ENCODE data around the gene C7orf57. TPM values are rescaled to one million over a fixed set of nuclear protein-coding genes. Genes with fewer than 3 reads are reported as not detected.

The C7orf57 gene
- total RNA-seq, 1 donor from 2014 or later, result not detected

DNA sequence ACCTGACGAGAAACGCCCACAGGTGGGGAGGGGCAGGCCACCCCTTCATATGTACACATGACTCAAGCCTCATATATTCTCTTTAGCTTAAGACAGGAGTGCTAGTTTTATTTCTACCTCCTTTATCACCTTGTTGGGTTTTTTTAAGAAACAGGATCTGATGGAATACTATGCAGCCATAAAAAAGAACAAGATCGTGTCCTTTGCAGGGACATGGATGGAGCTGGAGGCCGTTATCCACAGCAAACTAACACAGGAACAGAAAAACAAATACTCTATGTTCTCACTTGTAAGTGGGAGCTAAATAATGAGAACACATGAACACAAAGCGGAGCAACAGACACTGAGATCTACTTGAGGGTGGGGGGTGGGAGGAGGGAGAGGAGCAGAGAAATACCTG, 44.8 kb upstream of the C7orf57 start:
- Mint-ChIP-seq H3K9me3 (no peaks in the 10 kb centered on the region), H3K27ac (peak overlapping the region; percentile 36)

DNA sequence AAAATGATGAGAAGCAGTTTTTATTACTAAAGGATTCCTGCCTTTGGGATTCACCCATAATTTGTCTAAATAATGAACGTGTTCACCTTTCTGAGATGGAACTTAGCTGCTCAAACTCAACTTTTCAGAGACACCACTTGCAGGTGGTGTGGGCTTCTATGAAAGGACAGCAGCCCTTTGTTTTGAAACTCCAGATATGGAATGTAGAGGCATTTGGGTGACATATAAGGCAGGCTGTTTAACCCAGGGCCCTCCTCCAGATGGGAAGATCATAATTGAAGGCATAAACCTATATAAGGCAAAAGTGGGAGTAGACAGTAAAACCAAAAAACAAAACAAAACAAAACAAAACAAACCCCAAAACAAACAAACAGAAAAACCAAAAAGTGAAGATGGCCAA, 44.1 kb upstream of the C7orf57 start:
- peaks cover 4% of the 10 kb centered on the region for H3K27me3 Mint-ChIP-seq (ENCODE audit: insufficient read depth, low read depth)
- H3K27ac Mint-ChIP-seq, result peak overlapping the region; percentile 90
- H4K20me1 ChIP-seq (ENCODE audit: low read depth), result no peaks in the 10 kb centered on the region
- H3K9me3 ChIP-seq (ENCODE audit: low read depth), result no peaks in the 10 kb centered on the region
- peaks cover 34% of the 10 kb centered on the region for H3K4me1 Mint-ChIP-seq
- no peak overlapping the region for H3K9ac ChIP-seq
- peak overlapping the region; percentile 85 for H3K4me3 Mint-ChIP-seq
- no peak for TF ChIP-seq EZH2 (IDR thresholded peaks at IDR 0.05)
- TF ChIP-seq, protein P1, sequence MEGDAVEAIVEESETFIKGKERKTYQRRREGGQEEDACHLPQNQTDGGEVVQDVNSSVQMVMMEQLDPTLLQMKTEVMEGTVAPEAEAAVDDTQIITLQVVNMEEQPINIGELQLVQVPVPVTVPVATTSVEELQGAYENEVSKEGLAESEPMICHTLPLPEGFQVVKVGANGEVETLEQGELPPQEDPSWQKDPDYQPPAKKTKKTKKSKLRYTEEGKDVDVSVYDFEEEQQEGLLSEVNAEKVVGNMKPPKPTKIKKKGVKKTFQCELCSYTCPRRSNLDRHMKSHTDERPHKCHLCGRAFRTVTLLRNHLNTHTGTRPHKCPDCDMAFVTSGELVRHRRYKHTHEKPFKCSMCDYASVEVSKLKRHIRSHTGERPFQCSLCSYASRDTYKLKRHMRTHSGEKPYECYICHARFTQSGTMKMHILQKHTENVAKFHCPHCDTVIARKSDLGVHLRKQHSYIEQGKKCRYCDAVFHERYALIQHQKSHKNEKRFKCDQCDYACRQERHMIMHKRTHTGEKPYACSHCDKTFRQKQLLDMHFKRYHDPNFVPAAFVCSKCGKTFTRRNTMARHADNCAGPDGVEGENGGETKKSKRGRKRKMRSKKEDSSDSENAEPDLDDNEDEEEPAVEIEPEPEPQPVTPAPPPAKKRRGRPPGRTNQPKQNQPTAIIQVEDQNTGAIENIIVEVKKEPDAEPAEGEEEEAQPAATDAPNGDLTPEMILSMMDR (IDR thresholded peaks at IDR 0.05), result no peak
- TF ChIP-seq EZH2phosphoT487 (IDR thresholded peaks at IDR 0.05), result no peak
- no peaks in the 10 kb centered on the region for H3K79me2 ChIP-seq (ENCODE audit: low read depth)
- H3K4me1 ChIP-seq, result peaks cover 11% of the 10 kb centered on the region
- DNase-seq (ENCODE audit: low spot score), result no peak
- H3F3A ChIP-seq (ENCODE audit: low read depth), result peaks cover 3% of the 10 kb centered on the region
- H3K36me3 Mint-ChIP-seq, result no peaks in the 10 kb centered on the region
- H3K27me3 ChIP-seq, result no peaks in the 10 kb centered on the region
- no peaks in the 10 kb centered on the region for H3K9me3 Mint-ChIP-seq
- no peaks in the 10 kb centered on the region for H3K36me3 ChIP-seq
- H3K27ac ChIP-seq, result no peak overlapping the region
- H3K4me2 ChIP-seq, result peak overlapping the region; percentile 73
- H2AFZ ChIP-seq (replicated peaks), result peak overlapping the region; percentile 94
- peak overlapping the region; percentile 40 for H3K4me3 ChIP-seq

More for the DNA sequence above, 44.8 kb upstream of the C7orf57 start:
- H3K36me3 ChIP-seq, result no peaks in the 10 kb centered on the region
- no peak overlapping the region for H3K9ac ChIP-seq
- no peak for TF ChIP-seq EZH2phosphoT487 (IDR thresholded peaks at IDR 0.05)
- TF ChIP-seq EZH2 (IDR thresholded peaks at IDR 0.05), result no peak
- TF ChIP-seq, protein P1 (IDR thresholded peaks at IDR 0.05), result no peak
- peaks cover 4% of the 10 kb centered on the region for H3K27me3 Mint-ChIP-seq (ENCODE audit: insufficient read depth, low read depth)
- peak overlapping the region; percentile 72 for H3K4me3 Mint-ChIP-seq
- no peak overlapping the region for H3K4me3 ChIP-seq
- no peak for DNase-seq (ENCODE audit: low spot score)
- H3K27me3 ChIP-seq, result no peaks in the 10 kb centered on the region
- H2AFZ ChIP-seq (replicated peaks), result no peak overlapping the region
- H3K36me3 Mint-ChIP-seq, result no peaks in the 10 kb centered on the region
- H3K27ac ChIP-seq, result no peak overlapping the region
- no peaks in the 10 kb centered on the region for H4K20me1 ChIP-seq (ENCODE audit: low read depth)
- H3K79me2 ChIP-seq (ENCODE audit: low read depth), result no peaks in the 10 kb centered on the region
- no peaks in the 10 kb centered on the region for H3K9me3 ChIP-seq (ENCODE audit: low read depth)
- peaks cover 3% of the 10 kb centered on the region for H3F3A ChIP-seq (ENCODE audit: low read depth)
- peaks cover 34% of the 10 kb centered on the region for H3K4me1 Mint-ChIP-seq
- H3K4me1 ChIP-seq, result peaks cover 11% of the 10 kb centered on the region
- H3K4me2 ChIP-seq, result no peak overlapping the region

- peak; percentile 87 for DNase-seq (ENCODE audit: low spot score)
- Histone ChIP-seq H3K9me3 (ENCODE audit: low read depth) (no peaks in the 10 kb centered on the region), H3K79me2 (ENCODE audit: low read depth) (no peaks in the 10 kb centered on the region), H3K36me3 (no peaks in the 10 kb centered on the region), H4K20me1 (ENCODE audit: low read depth) (no peaks in the 10 kb centered on the region), H2AFZ (replicated peaks) (peak overlapping the region; percentile 94), H3K4me1 (peaks cover 11% of the 10 kb centered on the region), H3K27me3 (no peaks in the 10 kb centered on the region), H3F3A (ENCODE audit: low read depth) (peaks cover 3% of the 10 kb centered on the region), H3K4me3 (peak overlapping the region; percentile 40), H3K9ac (no peak overlapping the region), H3K27ac (no peak overlapping the region), H3K4me2 (peak overlapping the region; percentile 73)
- H3K36me3 Mint-ChIP-seq, result no peaks in the 10 kb centered on the region
- peak overlapping the region; percentile 85 for H3K4me3 Mint-ChIP-seq
- TF ChIP-seq, protein P1 (IDR thresholded peaks at IDR 0.05), result peak; percentile 62
- TF ChIP-seq EZH2phosphoT487 (IDR thresholded peaks at IDR 0.05) (no peak), EZH2 (IDR thresholded peaks at IDR 0.05) (no peak)
- peak overlapping the region; percentile 90 for H3K27ac Mint-ChIP-seq
- no peaks in the 10 kb centered on the region for H3K9me3 Mint-ChIP-seq
- peaks cover 34% of the 10 kb centered on the region for H3K4me1 Mint-ChIP-seq
- peaks cover 4% of the 10 kb centered on the region for H3K27me3 Mint-ChIP-seq (ENCODE audit: insufficient read depth, low read depth)
Observed at GRCh38 chr7:47991741-47992311, 43.5 kb upstream of the C7orf57 start.
